Choroid plexus epithelial cell (primary cell): ENCODE data around the gene C19orf85.

Source experiments
- DNase-seq: peaks from one replicate; pipeline ENCODE4 v3.0.0-alpha.2; 2010; ENCODE audit warnings: low read depth
- H3K4me3 ChIP-seq: 2 replicates; pipeline ENCODE4 v1.5.1; 2011; ENCODE audit warnings: low read depth, mild to moderate bottlenecking, control low read depth, low read length, moderate library complexity
- CTCF ChIP-seq: conservative IDR thresholded peaks from 2 replicates; pipeline ENCODE4 v1.5.1; 2011; ENCODE audit warnings: low read depth, mild to moderate bottlenecking, control low read depth, inconsistent platforms, low read length, moderate library complexity

The C19orf85 gene

DNA sequence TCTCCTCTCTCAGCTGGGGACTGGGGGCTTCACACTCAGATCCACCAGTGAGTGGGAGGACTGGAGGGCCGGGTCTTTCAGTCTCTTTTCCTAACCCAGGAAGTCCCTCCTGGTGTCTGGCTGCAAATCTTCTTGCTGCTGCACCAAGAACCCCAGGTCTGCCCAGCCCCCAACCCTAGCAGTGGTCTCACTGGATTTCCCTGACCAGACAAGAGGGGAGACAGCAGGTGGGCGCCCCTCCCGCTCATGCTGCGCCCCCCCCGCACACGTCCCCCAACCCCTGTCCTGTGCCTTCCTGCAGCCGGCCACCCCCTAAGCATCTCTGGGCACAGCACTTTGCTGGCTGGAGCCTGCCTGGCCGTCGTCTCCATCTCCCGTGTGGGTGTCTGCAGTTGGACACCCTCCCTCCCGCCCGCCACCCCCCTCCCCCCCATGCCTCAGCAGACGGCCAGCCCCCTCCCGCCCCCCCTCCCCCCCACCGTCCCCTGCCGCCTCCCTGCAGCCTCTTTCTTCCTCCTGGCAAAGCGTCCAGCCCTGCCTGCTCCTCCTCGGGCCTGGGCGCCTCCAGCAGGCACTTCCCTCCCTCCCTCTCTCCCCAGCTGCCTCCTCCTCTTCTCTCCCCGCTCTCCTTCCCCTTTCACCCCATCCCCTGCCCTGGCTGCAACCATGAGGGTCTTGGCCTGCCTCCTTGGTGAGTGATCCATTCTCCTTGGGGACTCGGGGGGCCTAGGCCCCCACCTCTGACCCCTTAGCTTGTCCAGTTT, 23.6 kb upstream of the C19orf85 start, which contains the start of gene SSC5D:
Gene SSC5D (plus strand): TSS at position 513 of the 764 bp plus-strand sequence. CDS start 154 bp downstream, at position 667.
- TF ChIP-seq CTCF, result no peak
- peak within 1 kb of the TSS; percentile 34 for H3K4me3 ChIP-seq
- peak; percentile 41 for DNase-seq

DNA sequence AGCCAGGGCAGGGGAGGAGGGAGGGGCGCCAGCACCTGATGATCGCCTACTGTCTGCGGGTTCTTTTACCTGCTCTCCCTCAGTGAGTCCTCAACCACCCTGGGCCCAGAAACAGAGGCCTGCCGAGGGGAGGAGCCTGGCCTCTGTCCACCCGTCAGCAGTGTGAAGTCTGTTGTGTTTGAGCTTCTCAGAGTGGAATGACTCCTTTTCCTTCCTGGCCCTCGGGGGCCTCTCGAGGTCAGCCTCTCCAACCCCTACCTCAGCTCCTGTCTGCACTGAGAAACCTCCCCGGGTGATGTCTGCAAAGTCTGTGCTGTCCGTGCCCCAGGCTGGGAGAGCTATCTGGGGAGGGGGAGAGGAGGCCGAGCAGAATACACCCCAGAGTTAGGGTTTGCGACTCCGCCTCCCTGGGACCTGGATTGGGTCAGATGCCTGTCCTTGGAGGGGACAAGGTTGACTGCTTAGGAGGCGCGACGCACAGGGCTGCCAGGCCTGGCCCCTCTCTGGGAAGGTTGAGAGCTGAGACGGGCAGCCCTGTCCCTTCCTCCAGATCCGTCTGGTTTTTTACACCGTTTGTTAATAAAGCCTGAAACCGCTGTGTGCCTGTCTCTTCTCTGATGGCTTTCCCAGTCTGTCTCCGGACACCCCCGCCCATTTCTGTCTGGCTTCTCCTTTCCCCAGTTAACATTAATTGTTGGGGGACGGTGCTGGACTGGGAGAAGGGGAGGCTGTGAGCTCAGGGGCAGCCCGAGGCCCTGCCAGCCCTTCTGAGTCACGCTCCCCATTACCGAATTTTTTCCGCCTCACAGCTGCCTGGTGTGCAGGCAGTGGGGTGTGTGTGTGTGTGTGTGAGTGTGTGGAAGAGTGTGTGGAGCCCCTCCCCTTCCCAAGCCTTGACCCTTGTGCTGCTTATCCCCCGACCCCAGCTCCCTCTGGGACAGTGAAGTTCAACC, 22.7 kb upstream of the C19orf85 start:
- DNase-seq, result peak; percentile 96
- TF ChIP-seq CTCF, result no peak
- peak overlapping the region; percentile 34 for H3K4me3 ChIP-seq

- TF ChIP-seq CTCF, result no peak
- DNase-seq, result no peak
- peak overlapping the region; percentile 82 for H3K4me3 ChIP-seq
Measured at GRCh38 chr19:55486043-55486970, 21.8 kb upstream of the C19orf85 start.

- DNase-seq, result no peak
- peak overlapping the region; percentile 82 for H3K4me3 ChIP-seq
- TF ChIP-seq CTCF, result no peak
Measured at GRCh38 chr19:55485439-55486011, 21.0 kb upstream of the C19orf85 start.

- H3K4me3 ChIP-seq, result peak within 1 kb of the TSS; percentile 82
- peak; percentile 48 for DNase-seq
Measured at GRCh38 chr19:55484593-55485438, 20.3 kb upstream of the C19orf85 start, which contains the start of gene NAT14. NAT14 (plus strand) TSS chr19:55485188; CDS start chr19:55485709, 521 bp downstream.

More at GRCh38 chr19:55484593-55485438, 20.3 kb upstream of the C19orf85 start, which contains the start of gene NAT14:
- TF ChIP-seq CTCF, result no peak
